WERI-Rb-1 (cell line): ENCODE measurements around the gene EFHD2.
"Not testable (repeated sequence)": the region's sequence is repeated elsewhere in the genome, so short reads cannot be mapped to it uniquely, and the experiment has no call there.

Experiments used
- DNase-seq: peaks from one replicate; pipeline ENCODE4 v3.0.0-alpha.2; 2020
- H3K27ac ChIP-seq: fragments of 250-450 bp; sonication (Bioruptor Pico); 2 replicates; pipeline ENCODE4 v1.5.1; 2020; ENCODE audit warnings: mild to moderate bottlenecking, moderate library complexity
- H3K27me3 ChIP-seq: fragments of 250-450 bp; sonication (Bioruptor Pico); 2 replicates; pipeline ENCODE4 v1.5.1; 2021; ENCODE audit warnings: mild to moderate bottlenecking, low read depth, moderate library complexity; ENCODE audit not compliant: insufficient read depth, severe bottlenecking
- H3K36me3 ChIP-seq: fragments of 250-450 bp; sonication (Bioruptor Pico); 2 replicates; pipeline ENCODE4 v1.5.1; 2020; ENCODE audit warnings: mild to moderate bottlenecking, moderate library complexity
- H3K4me3 ChIP-seq: 2 replicates; pipeline ENCODE4 v1.5.1; 2011; ENCODE audit warnings: low read depth, mild to moderate bottlenecking, control low read depth, low read length
- H3K9me3 ChIP-seq: fragments of 250-450 bp; sonication (Bioruptor Pico); 2 replicates; pipeline ENCODE4 v1.5.1; 2021; ENCODE audit warnings: mild to moderate bottlenecking, moderate library complexity; ENCODE audit not compliant: severe bottlenecking
- CTCF ChIP-seq: IDR thresholded peaks from 2 replicates; pipeline ENCODE4 v1.5.1; 2011; ENCODE audit warnings: low read depth, mild to moderate bottlenecking, control low read depth, inconsistent platforms, low read length

Gene EFHD2

GRCh38 chr1:15424981-15425380 lies 15.3 kb downstream of the EFHD2 start:
- Histone ChIP-seq H3K27ac (no peak overlapping the region), H3K27me3 (no peaks in the 10 kb centered on the region), H3K9me3 (peaks cover 5% of the 10 kb centered on the region), H3K4me3 (no peak overlapping the region), H3K36me3 (peaks cover 76% of the 10 kb centered on the region)
- no peak for DNase-seq
- no peak for TF ChIP-seq CTCF

GRCh38 chr1:15425521-15425920 lies 15.8 kb downstream of the EFHD2 start:
- H3K4me3 ChIP-seq, result no peak overlapping the region

GRCh38 chr1:15425958-15426357 lies 16.3 kb downstream of the EFHD2 start:
- H3K4me3 ChIP-seq, result no peak overlapping the region
- DNase-seq, result no peak
- no peak for TF ChIP-seq CTCF
- no peak overlapping the region for H3K27ac ChIP-seq
- no peaks in the 10 kb centered on the region for H3K9me3 ChIP-seq
- H3K27me3 ChIP-seq, result no peaks in the 10 kb centered on the region
- H3K36me3 ChIP-seq, result peaks cover 74% of the 10 kb centered on the region

More at GRCh38 chr1:15425521-15425920, 15.8 kb downstream of the EFHD2 start:
- Histone ChIP-seq H3K27ac (no peak overlapping the region), H3K9me3 (peaks cover 1% of the 10 kb centered on the region), H3K36me3 (peaks cover 74% of the 10 kb centered on the region), H3K27me3 (no peaks in the 10 kb centered on the region)
- no peak for DNase-seq
- TF ChIP-seq CTCF, result no peak

GRCh38 chr1:15426492-15427279 lies 17.0 kb downstream of the EFHD2 start:
- Histone ChIP-seq H3K27ac (no peak overlapping the region), H3K9me3 (no peaks in the 10 kb centered on the region), H3K36me3 (peaks cover 73% of the 10 kb centered on the region), H3K4me3 (no peak overlapping the region), H3K27me3 (no peaks in the 10 kb centered on the region)
- no peak for TF ChIP-seq CTCF
- DNase-seq, result no peak

GRCh38 chr1:15427280-15427666 lies 17.6 kb downstream of the EFHD2 start:
- peaks cover 75% of the 10 kb centered on the region for H3K36me3 ChIP-seq
- no peaks in the 10 kb centered on the region for H3K27me3 ChIP-seq
- TF ChIP-seq CTCF, result no peak
- no peak for DNase-seq
- no peak overlapping the region for H3K4me3 ChIP-seq
- peak overlapping the region; percentile 31 for H3K27ac ChIP-seq
- no peaks in the 10 kb centered on the region for H3K9me3 ChIP-seq

GRCh38 chr1:15428252-15428651 lies 18.6 kb downstream of the EFHD2 start:
- H3K4me3 ChIP-seq, result not testable (repeated sequence)
- peaks cover 78% of the 10 kb centered on the region for H3K36me3 ChIP-seq

More at GRCh38 chr1:15428252-15428651, 18.6 kb downstream of the EFHD2 start:
- H3K9me3 ChIP-seq, DNase-seq, H3K27ac ChIP-seq, H3K27me3 ChIP-seq: not testable (repeated sequence)
